ENCODE data around the gene PPY. TPM values are rescaled to one million over a fixed set of nuclear protein-coding genes. Genes with fewer than 3 reads are reported as not detected.

PPY gene
- total RNA-seq, 2 experiments from 2014 or later: not detected

DNA sequence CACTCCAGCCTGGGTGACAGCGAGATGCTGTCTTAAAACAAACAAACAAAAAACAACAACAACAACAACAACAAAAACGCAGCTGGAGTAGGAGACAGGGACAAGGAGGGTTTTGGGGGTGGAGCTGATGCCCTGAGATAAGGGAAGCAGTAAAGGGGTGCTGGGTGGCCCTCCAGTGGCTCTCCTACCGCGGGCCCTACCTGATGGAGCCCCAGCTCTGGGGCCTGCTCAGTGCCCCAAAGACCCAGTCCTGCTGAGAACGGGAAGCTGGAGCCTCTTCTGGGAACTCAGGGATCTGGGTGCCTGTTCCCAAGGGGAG lies 40.9 kb upstream of the PPY start:
- Histone ChIP-seq H3K27ac (ENCODE audit: low read depth in 1 of 2, low read length in 2 of 2) (no peak overlapping the region), H3K27me3 (ENCODE audit: control insufficient read depth in 1 of 2, insufficient read depth in 2 of 2, low read length in 2 of 2) (peaks cover 35 to 63% of the 10 kb centered on the region in 2 experiments), H3K4me1 (ENCODE audit: insufficient read depth, low read length) (peaks cover 15% of the 10 kb centered on the region), H3K9me3 (ENCODE audit: control insufficient read depth in 1 of 2, insufficient read depth in 1 of 2, low read length in 2 of 2) (peaks cover 0 to 6% of the 10 kb centered on the region in 2 experiments), H3K36me3 (ENCODE audit: insufficient read depth, low read length) (no peaks in the 10 kb centered on the region), H3K4me3 (ENCODE audit: low read length) (no peak overlapping the region)
- ATAC-seq (ENCODE audit: poor library complexity) (no peak), DNase-seq (no peak)
- ChIA-PET POLR2A (no interaction called here), CTCF (no interaction called here)
- H3K9me3 Mint-ChIP-seq: no peaks in the 10 kb centered on the region
- H3K27me3 Mint-ChIP-seq: peaks cover 84% of the 10 kb centered on the region
- intact Hi-C loops (cut with DNase I, micrococcal nuclease): no loop called here
- H3K4me1 Mint-ChIP-seq (ENCODE audit: low read depth): no peaks in the 10 kb centered on the region
- TF ChIP-seq CTCF (IDR thresholded peaks at IDR 0.05): no peak
- H3K4me3 Mint-ChIP-seq: no peak overlapping the region
- H3K27ac Mint-ChIP-seq: no peak overlapping the region
- H3K36me3 Mint-ChIP-seq (ENCODE audit: low read depth): no peaks in the 10 kb centered on the region

DNA sequence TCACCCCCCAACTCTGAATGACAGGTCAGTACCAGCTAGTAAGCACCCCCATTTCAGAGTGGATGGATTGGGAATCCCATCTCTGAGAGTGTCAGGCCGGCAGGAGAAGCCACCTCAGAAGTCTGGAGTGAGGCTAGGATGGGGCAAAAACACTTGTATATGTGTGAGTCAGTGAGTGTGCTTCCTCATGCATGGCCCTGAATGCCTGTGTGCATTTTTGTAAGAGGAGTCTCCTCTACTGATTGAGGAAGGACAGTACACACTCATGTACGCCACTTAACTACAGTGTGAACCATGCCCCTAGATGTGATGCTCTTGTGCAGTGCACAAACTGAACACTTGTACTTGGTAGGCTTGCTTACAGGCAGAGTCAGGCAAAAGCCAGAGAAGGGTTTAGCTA lies 39.9 kb upstream of the PPY start:
- ChIA-PET POLR2A (no interaction called here), CTCF (no interaction called here)
- H3K9me3 ChIP-seq (ENCODE audit: control insufficient read depth in 1 of 2, insufficient read depth in 1 of 2, low read length in 2 of 2): peaks cover 0 to 6% of the 10 kb centered on the region in 2 experiments
- Mint-ChIP-seq H3K27me3 (peaks cover 78% of the 10 kb centered on the region), H3K9me3 (no peaks in the 10 kb centered on the region), H3K4me1 (ENCODE audit: low read depth) (no peaks in the 10 kb centered on the region), H3K27ac (no peak overlapping the region), H3K4me3 (no peak overlapping the region), H3K36me3 (ENCODE audit: low read depth) (no peaks in the 10 kb centered on the region)
- H3K4me3 ChIP-seq (ENCODE audit: low read length): no peak overlapping the region
- peaks cover 33 to 57% of the 10 kb centered on the region in 2 experiments for H3K27me3 ChIP-seq (ENCODE audit: control insufficient read depth in 1 of 2, insufficient read depth in 2 of 2, low read length in 2 of 2)
- no peak for ATAC-seq (ENCODE audit: poor library complexity)
- no peaks in the 10 kb centered on the region for H3K36me3 ChIP-seq (ENCODE audit: insufficient read depth, low read length)
- no peak overlapping the region for H3K27ac ChIP-seq (ENCODE audit: low read depth in 1 of 2, low read length in 2 of 2)
- intact Hi-C loops (cut with DNase I, micrococcal nuclease): no loop called here
- no peak for DNase-seq
- no peak for TF ChIP-seq CTCF (IDR thresholded peaks at IDR 0.05)
- H3K4me1 ChIP-seq (ENCODE audit: insufficient read depth, low read length): peaks cover 15% of the 10 kb centered on the region

- no peak overlapping the region for H3K4me3 Mint-ChIP-seq
- TF ChIP-seq CTCF (IDR thresholded peaks at IDR 0.05): no peak
- ChIA-PET POLR2A (no interaction called here), CTCF (no interaction called here)
- no peak overlapping the region for H3K4me3 ChIP-seq (ENCODE audit: low read length)
- H3K27ac ChIP-seq (ENCODE audit: low read depth in 1 of 2, low read length in 2 of 2): no peak overlapping the region
- H3K9me3 ChIP-seq (ENCODE audit: control insufficient read depth in 1 of 2, insufficient read depth in 1 of 2, low read length in 2 of 2): peaks cover 0 to 6% of the 10 kb centered on the region in 2 experiments
- intact Hi-C loops (cut with DNase I, micrococcal nuclease): no loop called here
- H3K36me3 ChIP-seq (ENCODE audit: insufficient read depth, low read length): no peaks in the 10 kb centered on the region
- DNase-seq (no peak), ATAC-seq (ENCODE audit: poor library complexity) (no peak)
- H3K27me3 Mint-ChIP-seq: peaks cover 54% of the 10 kb centered on the region
- H3K4me1 ChIP-seq (ENCODE audit: insufficient read depth, low read length): peaks cover 11% of the 10 kb centered on the region
- H3K27me3 ChIP-seq (ENCODE audit: control insufficient read depth in 1 of 2, insufficient read depth in 2 of 2, low read length in 2 of 2): peaks cover 25 to 37% of the 10 kb centered on the region in 2 experiments
- H3K27ac Mint-ChIP-seq: no peak overlapping the region
- H3K36me3 Mint-ChIP-seq (ENCODE audit: low read depth): no peaks in the 10 kb centered on the region
- no peaks in the 10 kb centered on the region for H3K9me3 Mint-ChIP-seq
- no peaks in the 10 kb centered on the region for H3K4me1 Mint-ChIP-seq (ENCODE audit: low read depth)
Observed at GRCh38 chr17:43979671-43980070, 37.4 kb upstream of the PPY start.
